ENCODE results near the gene GALNT14.

DNA sequence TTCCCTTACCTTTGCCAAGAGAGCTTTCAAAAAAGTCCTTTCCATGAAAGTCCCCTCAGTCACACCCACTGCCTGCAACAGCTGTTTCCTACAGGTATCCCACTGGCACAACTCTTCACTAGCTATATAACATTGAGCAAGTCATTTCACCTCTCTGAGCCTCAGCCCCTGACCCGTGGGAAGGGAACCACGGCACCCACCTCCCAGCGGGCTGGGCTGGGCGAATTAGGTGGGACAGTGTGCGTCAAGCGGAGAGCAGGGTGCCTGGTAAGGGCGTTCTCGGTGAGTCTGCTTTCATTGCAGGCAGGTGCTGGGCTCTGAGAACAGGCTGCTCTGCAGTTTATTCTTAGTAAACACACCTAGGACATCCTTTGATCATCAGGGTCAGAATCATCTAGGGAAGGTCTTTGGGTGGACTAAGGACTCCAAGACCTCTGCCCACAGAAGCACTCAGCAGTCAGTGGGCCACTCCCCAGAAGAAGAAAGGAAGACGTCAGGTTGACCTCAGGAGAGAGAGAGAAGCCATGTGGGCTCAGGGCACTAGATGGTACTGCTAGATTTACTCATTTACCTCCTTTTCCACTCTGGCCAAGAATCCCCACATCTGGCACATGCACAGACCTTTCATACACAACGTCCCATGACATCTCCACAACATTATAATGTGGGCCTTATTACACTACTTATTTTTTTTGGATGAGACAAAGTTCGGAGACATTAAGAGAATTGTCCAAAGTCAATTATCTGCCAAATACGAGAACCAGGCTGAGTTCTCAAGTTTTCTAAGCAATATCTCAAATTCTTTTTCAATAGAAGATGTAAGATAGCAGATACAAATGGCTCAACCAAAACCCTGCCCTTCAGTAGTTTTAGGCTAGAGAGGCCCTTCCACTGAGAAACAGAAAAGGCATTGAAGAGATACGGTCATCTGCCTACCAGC is 79.9 kb downstream of the GALNT14 start:
- TF ChIP-seq ZNF282 (IDR thresholded peaks at IDR 0.05; ENCODE audit: partially characterized antibody) = no peak
- TF ChIP-seq TP53 (CRISPR knock-in tag; conservative IDR thresholded peaks at IDR 0.05) = no peak
- no peak for TF ChIP-seq ZSCAN29 (CRISPR knock-in tag; conservative IDR thresholded peaks at IDR 0.05)
- TF ChIP-seq PPARG (CRISPR knock-in tag; conservative IDR thresholded peaks at IDR 0.05) = no peak
- TF ChIP-seq, protein P1, sequence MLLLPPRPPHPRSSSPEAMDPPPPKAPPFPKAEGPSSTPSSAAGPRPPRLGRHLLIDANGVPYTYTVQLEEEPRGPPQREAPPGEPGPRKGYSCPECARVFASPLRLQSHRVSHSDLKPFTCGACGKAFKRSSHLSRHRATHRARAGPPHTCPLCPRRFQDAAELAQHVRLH (CRISPR knock-in tag; IDR thresholded peaks at IDR 0.05; ENCODE audit: borderline replicate concordance, low read depth) = no peak
- no peak for TF ChIP-seq POLR2AphosphoS2 (IDR thresholded peaks at IDR 0.05; ENCODE audit: low read depth, low read length)
- no peak for TF ChIP-seq SETDB1 (CRISPR knock-in tag; IDR thresholded peaks at IDR 0.05; ENCODE audit: borderline replicate concordance)
- no peak for TF ChIP-seq ZSCAN9 (CRISPR knock-in tag; IDR thresholded peaks at IDR 0.05; ENCODE audit: borderline replicate concordance)
